GM19035 (cell line): ENCODE results near the gene MAT1A.

Experiments used
- ATAC-seq: cut with Tn5 transposase; IDR thresholded peaks from one replicate; pipeline ENCODE4 v1.9.1; 2021; ENCODE audit not compliant: unreplicated experiment

MAT1A gene

GRCh38 chr10:80283119-80283518, 6.3 kb downstream of the MAT1A start:
- ATAC-seq = no peak

- ATAC-seq = no peak
Measured at GRCh38 chr10:80281784-80282765, 7.4 kb downstream of the MAT1A start.

GRCh38 chr10:80281292-80281691, 8.2 kb downstream of the MAT1A start:
- ATAC-seq = no peak

- no peak for ATAC-seq
Measured at GRCh38 chr10:80280071-80280800, 9.2 kb downstream of the MAT1A start.

DNA sequence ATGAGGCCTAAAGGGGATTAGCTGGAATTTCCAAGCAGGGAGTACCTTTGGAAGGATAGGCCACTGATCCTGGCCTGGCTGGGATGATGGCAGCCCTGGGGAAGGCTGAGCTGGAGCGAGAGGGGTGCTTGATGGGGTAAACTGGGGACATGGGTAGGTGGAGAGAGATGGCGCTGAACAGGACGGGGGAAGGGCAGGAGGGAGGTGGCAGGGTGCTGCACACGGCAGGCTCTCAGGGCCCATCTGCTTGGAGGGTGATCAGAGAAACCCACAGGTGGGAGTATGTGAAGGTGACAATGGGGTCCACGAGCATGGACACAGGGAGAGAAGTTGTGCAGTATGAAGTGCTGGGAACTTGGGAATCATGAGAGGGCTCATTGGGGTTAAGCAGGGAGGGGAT, 10.3 kb downstream of the MAT1A start:
- ATAC-seq = no peak

GRCh38 chr10:80278480-80278879, 11.0 kb downstream of the MAT1A start:
- ATAC-seq = no peak

DNA sequence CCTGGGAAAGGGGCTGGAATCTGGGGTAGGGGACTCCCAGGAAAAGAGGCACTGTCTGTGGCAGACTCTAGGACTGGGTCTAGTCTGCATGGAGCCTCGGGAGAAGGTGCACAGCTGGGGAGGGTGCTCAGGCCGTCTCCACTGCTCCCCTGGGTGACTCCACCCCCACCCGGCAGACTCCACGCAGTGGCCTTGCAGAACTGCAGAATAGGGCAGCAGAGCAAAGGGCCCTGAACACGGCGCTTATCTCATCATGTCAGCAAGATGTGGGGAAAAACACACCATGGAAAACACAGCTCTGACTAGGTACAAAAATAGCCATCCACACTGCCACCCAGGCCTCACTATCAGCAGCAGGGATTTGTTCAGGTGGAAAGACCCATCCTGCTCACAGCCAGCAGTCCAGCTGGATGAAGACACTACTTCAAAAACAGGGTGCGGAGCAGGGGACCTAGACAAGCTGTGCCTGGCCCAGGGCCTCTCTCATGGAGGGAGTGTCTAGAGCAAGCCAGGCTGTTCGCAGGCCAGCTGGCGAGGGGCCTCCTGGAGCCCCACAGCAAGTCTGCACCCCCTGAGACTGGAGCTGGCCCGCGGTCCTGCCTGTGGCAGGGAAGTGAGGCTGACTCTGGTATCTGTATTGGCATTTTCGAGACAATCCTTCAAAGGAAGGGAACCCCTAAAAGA, 11.7 kb downstream of the MAT1A start:
- ATAC-seq = no peak

DNA sequence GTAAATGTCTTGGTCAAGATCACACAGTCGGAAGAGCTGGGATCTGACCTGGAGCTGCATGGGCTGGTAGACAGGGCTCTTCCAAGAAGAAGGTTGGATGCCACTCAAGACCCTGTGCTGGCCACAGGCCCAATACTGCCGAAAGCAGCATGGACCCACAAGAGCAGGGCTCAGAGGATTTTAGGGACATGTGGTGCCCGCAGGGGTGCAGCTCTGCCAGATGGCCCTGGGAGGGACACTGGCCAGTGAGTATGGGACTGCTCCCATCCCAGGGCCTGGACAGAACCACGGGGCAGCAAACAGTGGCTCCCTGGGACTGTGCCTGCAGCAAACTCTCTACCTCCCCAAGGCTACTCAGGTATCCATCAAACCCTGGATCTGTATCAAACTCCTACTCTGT, 12.4 kb downstream of the MAT1A start:
- no peak for ATAC-seq

- ATAC-seq = no peak
Measured at GRCh38 chr10:80276335-80276734, 13.1 kb downstream of the MAT1A start.

DNA sequence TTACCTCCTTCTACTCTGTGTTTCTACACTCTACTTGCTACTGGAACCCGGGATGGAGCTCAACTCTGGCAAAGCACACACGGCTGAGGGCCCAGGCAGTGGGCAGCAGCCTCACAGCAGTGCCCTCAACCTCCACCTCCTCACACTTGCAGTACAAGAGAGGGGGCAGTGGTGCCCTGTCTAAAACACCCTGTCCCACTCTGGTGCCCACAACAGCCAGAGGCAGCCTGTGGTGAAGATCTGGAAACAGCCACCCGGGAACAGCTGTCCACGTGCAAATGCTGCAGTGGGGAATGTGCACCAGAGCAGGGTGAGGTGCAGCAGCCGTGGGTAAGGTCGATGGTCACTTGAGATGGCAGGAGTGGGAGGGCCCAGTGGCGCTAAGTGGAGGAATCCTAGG, 13.7 kb downstream of the MAT1A start:
- ATAC-seq = no peak

DNA sequence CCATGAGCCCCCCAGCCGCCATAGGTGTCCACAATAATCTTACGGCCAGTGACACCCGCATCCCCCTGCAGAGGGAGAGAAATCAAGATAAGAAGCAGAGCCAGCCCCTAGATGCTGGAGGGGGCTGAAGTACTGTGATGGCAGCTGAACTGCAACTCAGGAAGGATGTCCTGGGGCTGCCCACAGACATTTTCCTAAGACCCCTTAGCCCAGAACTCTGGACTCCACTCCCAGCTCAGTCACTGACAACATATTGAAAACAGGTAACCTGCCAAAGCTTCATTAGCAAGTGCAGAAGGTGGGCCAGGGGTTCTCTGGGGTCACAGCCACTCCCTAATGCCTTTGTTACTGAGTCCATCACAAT, 14.3 kb downstream of the MAT1A start:
- ATAC-seq = no peak

DNA sequence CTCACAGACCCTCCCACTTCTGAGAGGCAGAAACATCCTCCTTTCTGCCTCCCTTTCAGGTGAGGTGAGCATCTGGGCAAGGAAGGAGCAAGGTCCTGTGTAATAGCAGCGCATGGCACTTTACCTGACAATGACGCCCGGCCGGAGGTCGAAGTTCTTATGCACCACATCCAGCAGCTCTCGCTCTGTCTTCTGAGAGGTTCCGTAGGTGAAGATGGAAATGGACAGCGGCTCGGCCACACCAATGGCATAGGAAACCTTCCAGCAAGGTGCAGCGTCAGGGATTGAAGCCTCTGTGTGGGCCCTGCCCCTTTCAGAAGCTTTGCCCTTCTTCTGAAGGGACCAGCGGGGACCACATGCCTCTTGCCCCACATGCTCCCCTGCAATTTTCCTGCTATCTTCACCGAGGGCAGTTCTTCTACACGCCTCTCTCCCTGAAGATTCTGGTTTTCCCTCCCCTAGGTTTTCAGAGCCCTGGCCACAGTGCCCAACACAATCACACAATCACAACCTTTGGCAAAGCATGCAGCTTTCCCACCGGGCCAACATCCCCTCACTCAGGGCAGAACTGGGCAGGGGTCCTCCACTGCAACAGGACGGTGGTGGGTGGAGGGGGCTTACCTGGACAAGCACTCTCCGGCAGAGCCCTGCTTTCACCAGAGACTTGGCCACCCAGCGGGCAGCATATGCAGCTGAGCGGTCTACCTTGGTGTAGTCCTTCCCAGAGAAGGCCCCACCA, 14.9 kb downstream of the MAT1A start:
- ATAC-seq = no peak

GRCh38 chr10:80273523-80274170, 15.8 kb downstream of the MAT1A start:
- no peak for ATAC-seq

DNA sequence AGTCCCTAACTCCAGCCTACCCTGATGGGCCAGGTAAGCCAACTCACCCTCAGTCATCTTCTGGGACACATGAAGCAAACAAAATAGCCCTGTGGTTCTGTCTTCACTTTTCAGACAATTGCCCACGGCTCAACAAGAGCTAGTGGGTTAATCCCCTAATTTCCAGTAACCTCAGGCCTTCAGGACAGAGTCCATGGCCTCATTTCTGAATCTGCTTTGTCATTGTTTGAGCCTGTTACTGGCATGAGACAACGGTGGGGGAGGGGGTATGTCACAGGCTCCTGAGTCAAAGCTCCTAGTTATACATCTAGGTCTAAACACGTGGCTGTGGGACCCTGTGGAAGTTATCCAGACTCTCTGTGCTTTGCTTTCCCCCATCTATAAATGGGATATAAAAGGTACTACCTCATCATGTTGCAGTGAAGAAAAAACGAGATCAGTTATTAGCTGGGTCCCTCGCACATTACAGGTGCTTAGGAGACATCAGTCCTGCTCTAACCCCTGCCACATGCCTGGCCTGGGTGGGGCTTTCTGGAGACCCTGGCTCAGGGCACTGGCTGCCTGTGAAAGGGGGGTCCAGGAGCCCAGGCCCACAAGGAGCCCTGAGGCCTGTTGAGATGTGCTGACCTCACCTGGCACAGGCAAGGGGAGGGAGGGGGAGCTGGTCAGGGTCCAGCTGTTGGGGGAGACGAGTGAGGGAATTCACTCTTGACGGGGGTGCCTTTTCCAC, 16.5 kb downstream of the MAT1A start:
- ATAC-seq = no peak

DNA sequence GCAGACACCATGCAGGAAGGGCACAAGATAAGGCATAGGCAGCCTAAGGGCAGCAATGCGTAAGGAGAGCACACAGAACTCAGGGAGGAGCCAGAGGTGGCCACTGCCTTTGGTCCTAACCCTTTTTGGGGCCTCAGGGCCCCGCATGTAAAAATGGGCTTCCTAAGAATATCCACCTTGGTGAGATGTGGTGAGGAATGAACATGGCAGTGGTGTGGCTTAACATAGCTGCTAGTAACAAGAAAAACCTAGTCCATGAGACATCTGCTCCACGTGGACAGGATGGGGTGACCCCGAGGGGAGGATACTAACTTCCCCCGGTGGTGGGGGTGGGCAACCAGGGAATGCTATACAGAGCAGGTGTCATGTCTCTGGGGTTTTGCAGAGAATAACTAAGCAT, 18.0 kb downstream of the MAT1A start:
- no peak for ATAC-seq

DNA sequence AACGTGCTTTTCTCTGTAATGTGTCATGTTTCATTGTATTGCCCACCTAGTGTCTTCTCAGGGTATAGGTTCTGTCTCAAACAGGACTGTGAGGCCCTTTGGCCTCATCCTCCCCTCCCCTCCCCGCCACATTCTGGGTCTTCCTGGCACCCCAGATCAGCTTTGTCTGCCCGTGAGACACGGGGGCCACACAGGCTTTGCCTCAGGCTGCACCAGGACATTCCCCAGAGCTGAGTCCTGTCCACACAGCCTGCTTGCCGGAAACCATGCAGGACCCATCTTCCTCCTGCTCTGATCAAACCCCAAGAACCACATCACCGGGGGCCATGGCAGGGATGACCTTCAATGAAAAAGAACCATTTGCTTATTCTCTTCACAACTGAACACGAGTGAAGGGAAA, 18.6 kb downstream of the MAT1A start:
- no peak for ATAC-seq

GRCh38 chr10:80268938-80269588, 20.4 kb downstream of the MAT1A start:
- no peak for ATAC-seq

DNA sequence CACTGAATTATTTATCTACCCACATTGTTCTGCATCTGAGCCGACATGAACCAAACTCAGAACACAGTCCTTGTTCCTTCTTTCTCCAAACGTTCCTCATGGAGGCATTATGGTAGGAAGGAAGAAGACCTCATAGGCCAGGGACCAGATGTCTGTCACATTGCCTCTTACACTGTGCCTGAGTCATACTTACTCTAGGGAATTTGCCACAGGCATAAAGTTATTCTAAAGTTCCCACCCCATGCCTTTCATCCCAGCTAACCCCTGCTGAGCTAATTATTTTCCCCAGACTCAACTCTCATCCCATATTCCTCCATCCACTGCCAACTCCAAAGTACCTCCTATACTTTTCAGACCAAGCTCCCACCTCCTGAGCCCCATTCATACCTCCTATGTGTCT, 21.2 kb downstream of the MAT1A start:
- ATAC-seq = no peak

GRCh38 chr10:80266513-80266863, 23.0 kb downstream of the MAT1A start:
- ATAC-seq = no peak
